Thymus (tissue), 11 donors: ENCODE results near the gene PAFAH1B2. TPM values are rescaled to one million over a fixed set of nuclear protein-coding genes. Genes with fewer than 3 reads are reported as not detected.
A peak's percentile ranks its signal among the peaks of the same experiment; 100 is the strongest.
"Not testable (repeated sequence)": the region's sequence is repeated elsewhere in the genome, so short reads cannot be mapped to it uniquely, and the experiment has no call there.

Source experiments
- DNase-seq, 9 donors: peaks; one replicate each; pipeline ENCODE4 v3.0.0-alpha.2; 2013; ENCODE audit warnings: low spot score in 9 of 9, low read depth in 6 of 9, missing footprints in 1 of 9
- H3K27ac ChIP-seq, 2 donors: one replicate each; pipeline ENCODE4 v1.5.1; 2013; ENCODE audit warnings: control low read depth in 1 of 2, low read depth in 1 of 2, low read length in 1 of 2, mild to moderate bottlenecking in 1 of 2, moderate library complexity in 1 of 2
- H3K27me3 ChIP-seq, 2 donors: one replicate each; pipeline ENCODE4 v1.5.1; 2013; ENCODE audit warnings: low read length in 1 of 2; ENCODE audit not compliant: control insufficient read depth in 2 of 2, insufficient read depth in 1 of 2
- H3K36me3 ChIP-seq, 2 donors: one replicate each; pipeline ENCODE4 v1.5.1; 2013; ENCODE audit warnings: low read length in 1 of 2, mild to moderate bottlenecking in 1 of 2, moderate library complexity in 1 of 2; ENCODE audit not compliant: control insufficient read depth in 2 of 2, insufficient read depth in 2 of 2
- H3K4me1 ChIP-seq, 2 donors: one replicate each; pipeline ENCODE4 v1.5.1; 2013; ENCODE audit warnings: low read length in 2 of 2; ENCODE audit not compliant: control insufficient read depth in 2 of 2, insufficient read depth in 2 of 2
- H3K4me3 ChIP-seq, 2 donors: one replicate each; pipeline ENCODE4 v1.5.1; 2013; ENCODE audit warnings: low read length in 2 of 2, control low read depth in 1 of 2, mild to moderate bottlenecking in 1 of 2
- H3K9me3 ChIP-seq, 2 donors: one replicate each; pipeline ENCODE4 v1.5.1; 2013; ENCODE audit warnings: low read length in 1 of 2, mild to moderate bottlenecking in 1 of 2; ENCODE audit not compliant: control insufficient read depth in 2 of 2, insufficient read depth in 1 of 2
- WGBS: extraction: QIAGEN DNeasy Blood & Tissue Kit; methylation state at CpG from one replicate; pipeline ENCODE4 v1.1.7; 2013; 5-methylcytosine and 5-hydroxymethylcytosine counted together
- polyA plus RNA-seq: library from polyadenylated mRNA; stranded (reverse); fragments of 200-250 nt; gene quantifications from one replicate; pipeline ENCODE4 v1.2.3, GENCODE V29; 2013
- total RNA-seq: library from RNA; stranded (reverse); fragments of 120-200 nt; gene quantifications from one replicate; pipeline ENCODE4 v1.2.4, GENCODE V29; 2013
- donor health status: healthy.

The PAFAH1B2 gene
- total and polyA plus RNA-seq, 2 donors = 35.2 to 41.9 TPM

GRCh38 chr11:117098269-117099232, 45.5 kb upstream of the PAFAH1B2 start, which contains the start of gene SIK3:
SIK3 (minus strand) TSS chr11:117098428; CDS start chr11:117098415, 13 bp downstream.
- Histone ChIP-seq H3K27ac (peak within 1 kb of the TSS; percentile 90 to 96), H3K27me3 (no peaks in the 10 kb centered on the region), H3K4me3 (peak within 1 kb of the TSS; percentile 89 to 94), H3K36me3 (no peaks in the 10 kb centered on the region), H3K9me3 (no peaks in the 10 kb centered on the region), H3K4me1 (peaks cover 33 to 41% of the 10 kb centered on the region in 2 donors)
- DNase-seq = peak; percentile 74 to 94 (median 85)
- WGBS = 4% methylated on average over 77 of the region's 78 CpGs

- H3K27ac ChIP-seq = no peak overlapping the region
- 95% methylated on average over 2 of the region's 2 CpGs for WGBS
- no peaks in the 10 kb centered on the region for H3K27me3 ChIP-seq
- no peaks in the 10 kb centered on the region for H3K36me3 ChIP-seq
- no peak for DNase-seq
- peaks cover 28 to 35% of the 10 kb centered on the region in 2 donors for H3K4me1 ChIP-seq
- H3K9me3 ChIP-seq = no peaks in the 10 kb centered on the region
- H3K4me3 ChIP-seq = no peak overlapping the region
Observed at GRCh38 chr11:117099696-117100095, 44.4 kb upstream of the PAFAH1B2 start.

GRCh38 chr11:117100556-117100955, 43.5 kb upstream of the PAFAH1B2 start:
- Histone ChIP-seq H3K27me3 (no peaks in the 10 kb centered on the region), H3K4me1 (peaks cover 20 to 28% of the 10 kb centered on the region in 2 donors), H3K4me3 (no peak overlapping the region), H3K36me3 (no peaks in the 10 kb centered on the region), H3K9me3 (no peaks in the 10 kb centered on the region), H3K27ac (no peak overlapping the region)
- 97% methylated on average over 3 of the region's 3 CpGs for WGBS
- no peak for DNase-seq

- H3K4me3 ChIP-seq = no peak overlapping the region
- H3K27me3 ChIP-seq = no peaks in the 10 kb centered on the region
- H3K9me3 ChIP-seq = peaks cover 0 to 10% of the 10 kb centered on the region in 2 donors
- 93% methylated on average over 5 of the region's 5 CpGs for WGBS
- H3K4me1 ChIP-seq = no peaks in the 10 kb centered on the region
- H3K27ac ChIP-seq = no peak overlapping the region
- no peaks in the 10 kb centered on the region for H3K36me3 ChIP-seq
- DNase-seq = no peak
Observed at GRCh38 chr11:117107701-117108590, 36.1 kb upstream of the PAFAH1B2 start.

GRCh38 chr11:117110294-117110950, 33.7 kb upstream of the PAFAH1B2 start:
- Histone ChIP-seq H3K4me1 (no peaks in the 10 kb centered on the region), H3K4me3 (no peak overlapping the region), H3K27ac (no peak overlapping the region), H3K9me3 (peaks cover 0 to 10% of the 10 kb centered on the region in 2 donors), H3K36me3 (no peaks in the 10 kb centered on the region), H3K27me3 (no peaks in the 10 kb centered on the region)
- DNase-seq = no peak
- 97% methylated on average over 39 of the region's 39 CpGs for WGBS

GRCh38 chr11:117112497-117112896, 31.6 kb upstream of the PAFAH1B2 start:
- WGBS = 8% methylated on average over 3 of the region's 3 CpGs
- not testable (repeated sequence) for DNase-seq

GRCh38 chr11:117112939-117113338, 31.1 kb upstream of the PAFAH1B2 start:
- not testable (repeated sequence) for H3K36me3 ChIP-seq, H3K4me3 ChIP-seq, H3K4me1 ChIP-seq, DNase-seq, H3K27ac ChIP-seq, H3K9me3 ChIP-seq, H3K27me3 ChIP-seq
- WGBS = 90% methylated on average over 1 of the region's 1 CpG

More at GRCh38 chr11:117112497-117112896, 31.6 kb upstream of the PAFAH1B2 start:
- H3K27ac ChIP-seq, H3K27me3 ChIP-seq, H3K36me3 ChIP-seq, H3K9me3 ChIP-seq, H3K4me3 ChIP-seq, H3K4me1 ChIP-seq: not testable (repeated sequence)

- Histone ChIP-seq H3K36me3 (no peaks in the 10 kb centered on the region), H3K27ac (no peak overlapping the region), H3K4me1 (no peaks in the 10 kb centered on the region), H3K4me3 (no peak overlapping the region), H3K9me3 (no peaks in the 10 kb centered on the region), H3K27me3 (no peaks in the 10 kb centered on the region)
- DNase-seq = no peak
Observed at GRCh38 chr11:117117681-117118080, 26.4 kb upstream of the PAFAH1B2 start.
